Loucy (cell line): ENCODE data around the gene RMRP.
"Not testable (repeated sequence)": the region's sequence is repeated elsewhere in the genome, so short reads cannot be mapped to it uniquely, and the experiment has no call there.

Experiments used
- CTCF ChIP-seq: fragments of 200-600 bp; sonication (generic); conservative IDR thresholded peaks from 2 replicates; pipeline ENCODE4 v1.5.1; 2014; ENCODE audit warnings: mild to moderate bottlenecking, antibody characterized with exemption, low read length
- EZH2phosphoT487 ChIP-seq: fragments of 200-600 bp; IDR thresholded peaks from 2 replicates; pipeline ENCODE4 v1.6.1; 2018; ENCODE audit warnings: antibody characterized with exemption, mild to moderate bottlenecking, moderate library complexity, borderline replicate concordance

GRCh38 chr9:35638751-35639150 lies 19.1 kb downstream of the RMRP start:
- not testable (repeated sequence) for TF ChIP-seq CTCF, EZH2phosphoT487
